Body of pancreas (tissue), 4 donors: ENCODE results near the gene MET. TPM values are rescaled to one million over a fixed set of nuclear protein-coding genes. Genes with fewer than 3 reads are reported as not detected.
"Not testable (repeated sequence)": the region's sequence is repeated elsewhere in the genome, so short reads cannot be mapped to it uniquely, and the experiment has no call there.

Experiments used
- ATAC-seq: fragments of 150-250 bp; one replicate; pipeline ENCODE4 v1.9.1; 2016
- DNase-seq, 4 donors: peaks; one replicate each; pipeline ENCODE4 v3.0.0-alpha.2; 2019
- H3K27ac ChIP-seq, 4 donors: fragments of 200-600 bp; sonication (generic); 1 replicate in 3 of 4; 2 replicates in 1 of 4; pipeline versions ENCODE4 v1.5.1 to v1.6.1; 2016 to 2019; ENCODE audit warnings: mild to moderate bottlenecking in 1 of 4, mixed read lengths in 1 of 4, moderate library complexity in 1 of 4
- H3K27me3 ChIP-seq, 2 donors: fragments of 200-600 bp; sonication (generic); one replicate each; pipeline ENCODE4 v1.6.0; 2016; ENCODE audit warnings: mild to moderate bottlenecking in 1 of 2
- H3K36me3 ChIP-seq, 2 donors: fragments of 200-600 bp; sonication (generic); replicated peaks in 1 of 2; 2 replicates each; pipeline ENCODE4 v1.5.1; 2016; ENCODE audit warnings: low read depth in 2 of 2; ENCODE audit not compliant: insufficient read depth in 1 of 2
- H3K4me1 ChIP-seq: fragments of 200-600 bp; sonication (generic); one replicate; pipeline ENCODE4 v1.6.0; 2016
- H3K4me3 ChIP-seq, 2 donors: fragments of 200-600 bp; sonication (generic); 1 replicate in 1 of 2; 2 replicates in 1 of 2; pipeline ENCODE4 v1.5.1; 2016 to 2019
- H3K9me3 ChIP-seq, 3 donors: fragments of 200-600 bp; sonication (generic); 1 replicate in 2 of 3; 2 replicates in 1 of 3; pipeline ENCODE4 v1.5.1; 2016
- CTCF ChIP-seq, 7 experiments: fragments of 450-650 bp in 4 of 7; fragments of 200-600 bp in 3 of 7; sonication (generic) in 3 of 7; IDR thresholded peaks; one replicate each; pipeline ENCODE4 v1.5.1; 2016 to 2019; ENCODE audit warnings: antibody characterized with exemption in 7 of 7
- POLR2A ChIP-seq, 3 donors: fragments of 450-650 bp; IDR thresholded peaks; one replicate each; pipeline ENCODE4 v1.6.1; 2016; ENCODE audit warnings: antibody characterized with exemption in 3 of 3, mild to moderate bottlenecking in 2 of 3
- WGBS, 2 donors: methylation state at CpG; one replicate each; pipeline ENCODE4 v1.1.5; 2017; 5-methylcytosine and 5-hydroxymethylcytosine counted together
- intact Hi-C: fragments of 100-400 bp; cut with DNase I; formaldehyde crosslinking; loops from one replicate; pipeline ENCODE4 v1.15.1; 2023
- total RNA-seq, 2 donors: library from RNA; depleted of rRNA; stranded (reverse); fragments of >200 nt; gene quantifications; one replicate each; pipeline ENCODE4 v1.1.0, GENCODE V29; 2016

The MET gene
- total RNA-seq, 2 donors from 2014 or later: 21.3 to 23.7 TPM

- WGBS, 2 donors: 79 to 86% methylated on average over 4 of the region's 4 CpGs
Observed at GRCh38 chr7:116636997-116637396, 35.0 kb upstream of the MET start.

GRCh38 chr7:116638592-116638991, 33.4 kb upstream of the MET start:
- ATAC-seq, H3K36me3 ChIP-seq, H3K9me3 ChIP-seq, DNase-seq, H3K27me3 ChIP-seq, H3K27ac ChIP-seq, intact Hi-C loops, H3K4me3 ChIP-seq, H3K4me1 ChIP-seq: not testable (repeated sequence)
- whole genome bisulfite sequencing, 2 donors: 94 to 99% methylated on average over 6 to 29 of the region's 29 CpGs

More at GRCh38 chr7:116636997-116637396, 35.0 kb upstream of the MET start:
- no peak overlapping the region for H3K27ac ChIP-seq
- TF ChIP-seq POLR2A (IDR thresholded peaks at IDR 0.05) (no peak), CTCF (IDR thresholded peaks at IDR 0.05) (no peak)
- DNase-seq (no peak), ATAC-seq (no peak)
- no peaks in the 10 kb centered on the region for H3K9me3 ChIP-seq
- no peaks in the 10 kb centered on the region for H3K27me3 ChIP-seq
- H3K36me3 ChIP-seq: no peaks in the 10 kb centered on the region
- intact Hi-C loops: no loop called here
- no peak overlapping the region for H3K4me3 ChIP-seq
- peaks cover 11% of the 10 kb centered on the region for H3K4me1 ChIP-seq

- H3K4me1 ChIP-seq: no peaks in the 10 kb centered on the region
- no peak overlapping the region for H3K27ac ChIP-seq
- ATAC-seq: no peak
- no peaks in the 10 kb centered on the region for H3K9me3 ChIP-seq
- intact Hi-C loops: no loop called here
- H3K36me3 ChIP-seq: no peaks in the 10 kb centered on the region
- no peaks in the 10 kb centered on the region for H3K27me3 ChIP-seq
- no peak for DNase-seq
- WGBS, 2 donors: 86 to 98% methylated on average over 2 of the region's 2 CpGs
- no peak overlapping the region for H3K4me3 ChIP-seq
- TF ChIP-seq CTCF (IDR thresholded peaks at IDR 0.05): no peak
- TF ChIP-seq POLR2A (IDR thresholded peaks at IDR 0.05): no peak
Observed at GRCh38 chr7:116641551-116642153, 30.3 kb upstream of the MET start.

GRCh38 chr7:116643148-116643547, 28.8 kb upstream of the MET start:
- ATAC-seq, DNase-seq, H3K4me3 ChIP-seq, H3K9me3 ChIP-seq, H3K4me1 ChIP-seq, intact Hi-C loops, H3K27ac ChIP-seq, H3K27me3 ChIP-seq, H3K36me3 ChIP-seq: not testable (repeated sequence)
- 58 to 61% methylated on average over 4 of the region's 4 CpGs for WGBS, 2 donors

GRCh38 chr7:116644628-116645027, 27.4 kb upstream of the MET start:
- Histone ChIP-seq H3K9me3 (no peaks in the 10 kb centered on the region), H3K36me3 (no peaks in the 10 kb centered on the region), H3K4me3 (no peak overlapping the region), H3K27me3 (no peaks in the 10 kb centered on the region), H3K27ac (no peak overlapping the region), H3K4me1 (no peaks in the 10 kb centered on the region)
- intact Hi-C loops: no loop called here
- no peak for TF ChIP-seq POLR2A (IDR thresholded peaks at IDR 0.05)
- TF ChIP-seq CTCF (IDR thresholded peaks at IDR 0.05): no peak
- no peak for ATAC-seq
- WGBS, 2 donors: 79 to 83% methylated on average over 6 of the region's 6 CpGs
- no peak for DNase-seq

- TF ChIP-seq CTCF (IDR thresholded peaks at IDR 0.05): no peak
- no peak for TF ChIP-seq POLR2A (IDR thresholded peaks at IDR 0.05)
- ATAC-seq (no peak), DNase-seq (no peak)
- Histone ChIP-seq H3K4me3 (no peak overlapping the region), H3K36me3 (no peaks in the 10 kb centered on the region), H3K4me1 (no peaks in the 10 kb centered on the region), H3K27ac (no peak overlapping the region), H3K27me3 (no peaks in the 10 kb centered on the region), H3K9me3 (no peaks in the 10 kb centered on the region)
- 67 to 71% methylated on average over 2 of the region's 2 CpGs for WGBS, 2 donors
- intact Hi-C loops: no loop called here
Observed at GRCh38 chr7:116647290-116647689, 24.7 kb upstream of the MET start.
